H9 (cell line): Measurements from ENCODE around the gene TMEM141. TPM values are rescaled to one million over a fixed set of nuclear protein-coding genes. Genes with fewer than 3 reads are reported as not detected.

Experiments used
- DNase-seq: peaks from one replicate; pipeline ENCODE4 v3.0.0-alpha.2; 2017
- H2AFZ ChIP-seq: one replicate; pipeline ENCODE4 v1.6.1; 2013; ENCODE audit warnings: mild to moderate bottlenecking, low read length, control low read depth, moderate library complexity
- H2AK5ac ChIP-seq: 2 replicates; pipeline ENCODE4 v1.6.1; 2013; ENCODE audit warnings: low read length, control low read depth, mixed read lengths; ENCODE audit not compliant: insufficient read length
- H2BK120ac ChIP-seq: one replicate; pipeline ENCODE4 v1.6.1; 2013; ENCODE audit warnings: low read depth, mild to moderate bottlenecking, low read length, control low read depth, inconsistent platforms; ENCODE audit not compliant: poor library complexity, severe bottlenecking
- H2BK12ac ChIP-seq: 2 replicates; pipeline ENCODE4 v1.6.1; 2013; ENCODE audit warnings: low read length, control low read depth, mixed read lengths, low read depth; ENCODE audit not compliant: insufficient read length
- H2BK15ac ChIP-seq: 2 replicates; pipeline ENCODE4 v1.6.1; 2013; ENCODE audit warnings: low read depth, low read length, control low read depth
- H2BK20ac ChIP-seq: one replicate; pipeline ENCODE4 v1.6.1; 2013; ENCODE audit warnings: low read depth, mild to moderate bottlenecking, low read length, control low read depth, inconsistent platforms; ENCODE audit not compliant: poor library complexity, severe bottlenecking
- H2BK5ac ChIP-seq: 2 replicates; pipeline ENCODE4 v1.6.1; 2013; ENCODE audit warnings: low read length, control low read depth, mixed read lengths; ENCODE audit not compliant: insufficient read length
- H3K14ac ChIP-seq: 2 replicates; pipeline ENCODE4 v1.6.1; 2013; ENCODE audit warnings: low read length, control low read depth; ENCODE audit not compliant: insufficient read depth
- H3K18ac ChIP-seq: 2 replicates; pipeline ENCODE4 v1.6.1; 2013; ENCODE audit warnings: low read depth, mild to moderate bottlenecking, mixed read lengths, low read length, control low read depth; ENCODE audit not compliant: insufficient read length
- H3K23ac ChIP-seq: 2 replicates; pipeline ENCODE4 v1.6.1; 2013; ENCODE audit warnings: low read length, control low read depth, mixed read lengths, low read depth; ENCODE audit not compliant: insufficient read length
- H3K23me2 ChIP-seq: 2 replicates; pipeline ENCODE4 v1.6.1; 2013; ENCODE audit warnings: low read depth, mild to moderate bottlenecking, mixed read lengths, low read length, control low read depth; ENCODE audit not compliant: insufficient read length, poor library complexity, severe bottlenecking
- H3K27ac ChIP-seq: 2 replicates; pipeline ENCODE4 v1.5.1; 2013; ENCODE audit warnings: low read length, control low read depth, mixed read lengths, low read depth; ENCODE audit not compliant: insufficient read length
- H3K27me3 ChIP-seq: 2 replicates; pipeline ENCODE4 v1.6.1; 2013; ENCODE audit warnings: low read length, control low read depth, inconsistent platforms; ENCODE audit not compliant: insufficient read depth
- H3K4ac ChIP-seq: 2 replicates; pipeline ENCODE4 v1.6.1; 2013; ENCODE audit warnings: low read depth, mild to moderate bottlenecking, control low read depth, inconsistent platforms, low read length, moderate library complexity
- H3K4me1 ChIP-seq: 2 replicates; pipeline ENCODE4 v1.6.1; 2013; ENCODE audit warnings: low read length, control low read depth, inconsistent platforms; ENCODE audit not compliant: insufficient read depth
- H3K4me2 ChIP-seq: 2 replicates; pipeline ENCODE4 v1.6.1; 2013; ENCODE audit warnings: low read length, control low read depth, mixed read lengths; ENCODE audit not compliant: insufficient read length, insufficient read depth
- H3K56ac ChIP-seq: 2 replicates; pipeline ENCODE4 v1.6.1; 2013; ENCODE audit warnings: low read depth, mild to moderate bottlenecking, mixed read lengths, low read length, control low read depth; ENCODE audit not compliant: insufficient read length
- H3K79me1 ChIP-seq: 2 replicates; pipeline ENCODE4 v1.6.1; 2013; ENCODE audit warnings: low read depth, mild to moderate bottlenecking, moderate library complexity, low read length, control low read depth, inconsistent platforms; ENCODE audit not compliant: insufficient read depth, poor library complexity, severe bottlenecking
- H3K79me2 ChIP-seq: 2 replicates; pipeline ENCODE4 v1.6.1; 2013; ENCODE audit warnings: low read length, control low read depth, inconsistent platforms; ENCODE audit not compliant: insufficient read depth
- H3K9ac ChIP-seq: 2 replicates; pipeline ENCODE4 v1.6.1; 2013; ENCODE audit warnings: low read length, control low read depth, mixed read lengths; ENCODE audit not compliant: insufficient read length; ENCODE audit errors: extremely low read depth
- H3K9me3 ChIP-seq: one replicate; pipeline ENCODE4 v1.6.1; 2013; ENCODE audit warnings: low read depth, low read length, inconsistent platforms; ENCODE audit not compliant: control insufficient read depth
- H3T11ph ChIP-seq: one replicate; pipeline ENCODE4 v1.6.1; 2013; ENCODE audit warnings: mild to moderate bottlenecking, low read length, control low read depth, inconsistent platforms
- H4K20me1 ChIP-seq: one replicate; pipeline ENCODE4 v1.6.1; 2013; ENCODE audit not compliant: control insufficient read depth, insufficient read length, insufficient read depth
- H4K5ac ChIP-seq: 2 replicates; pipeline ENCODE4 v1.6.1; 2013; ENCODE audit warnings: low read depth, mild to moderate bottlenecking, mixed read lengths, low read length, control low read depth; ENCODE audit not compliant: insufficient read length
- H4K8ac ChIP-seq: replicated peaks from 2 replicates; pipeline ENCODE4 v1.6.1; 2013; ENCODE audit warnings: low read length, control low read depth, mixed read lengths, low read depth; ENCODE audit not compliant: insufficient read length
- H4K91ac ChIP-seq: 2 replicates; pipeline ENCODE4 v1.6.1; 2013; ENCODE audit warnings: low read depth, mild to moderate bottlenecking, moderate library complexity, mixed read lengths, low read length, control low read depth; ENCODE audit not compliant: insufficient read length
- H3K27ac Mint-ChIP-seq, 3 experiments: 2 replicates in 2 of 3; 3 replicates in 1 of 3; pipeline ENCODE4 v1.8.0; 2020 to 2021; ENCODE audit warnings: mixed read lengths in 3 of 3, mild to moderate bottlenecking in 1 of 3, moderate library complexity in 1 of 3
- H3K27me3 Mint-ChIP-seq: 2 replicates; pipeline ENCODE4 v1.8.0; 2021; ENCODE audit warnings: low read depth, mild to moderate bottlenecking, moderate library complexity, mixed read lengths
- H3K36me3 Mint-ChIP-seq, 3 experiments: 2 replicates in 2 of 3; 3 replicates in 1 of 3; pipeline ENCODE4 v1.8.0; 2020 to 2021; ENCODE audit warnings: low read depth in 3 of 3, mixed read lengths in 3 of 3; ENCODE audit not compliant: insufficient read depth in 1 of 3
- H3K4me1 Mint-ChIP-seq, 2 experiments: 2 replicates each; pipeline ENCODE4 v1.8.0; 2020; ENCODE audit warnings: mixed read lengths in 2 of 2
- H3K4me3 Mint-ChIP-seq, 2 experiments: 2 replicates in 1 of 2; 3 replicates in 1 of 2; pipeline ENCODE4 v1.8.0; 2020 to 2021; ENCODE audit warnings: mild to moderate bottlenecking in 2 of 2, mixed read lengths in 2 of 2, moderate library complexity in 1 of 2
- H3K9me3 Mint-ChIP-seq, 2 experiments: 2 replicates in 1 of 2; 3 replicates in 1 of 2; pipeline ENCODE4 v1.8.0; 2020; ENCODE audit warnings: mild to moderate bottlenecking in 2 of 2, mixed read lengths in 2 of 2, moderate library complexity in 1 of 2
- WGBS: extraction: QIAGEN DNeasy Blood & Tissue Kit; methylation state at CpG from one replicate; pipeline ENCODE4 v1.1.7; 2013; ENCODE audit warnings: missing lambda C conversion rate, low lambda C conversion rate, mixed read lengths; ENCODE audit not compliant: insufficient read length; ENCODE audit errors: extremely low coverage; 5-methylcytosine and 5-hydroxymethylcytosine counted together
- total RNA-seq: library from RNA; stranded (reverse); gene quantifications from 2 replicates; pipeline ENCODE4 v1.2.1, GENCODE V29; 2021
- TF ChIP-seq, protein P1 (sequence below): fragments of 200-600 bp; sonication (generic); conservative IDR thresholded peaks from 3 replicates; pipeline ENCODE4 v1.8.0; 2021; ENCODE audit warnings: antibody characterized with exemption, mild to moderate bottlenecking

Gene TMEM141
- total RNA-seq, 1 experiment from 2014 or later = 55.2 TPM

DNA sequence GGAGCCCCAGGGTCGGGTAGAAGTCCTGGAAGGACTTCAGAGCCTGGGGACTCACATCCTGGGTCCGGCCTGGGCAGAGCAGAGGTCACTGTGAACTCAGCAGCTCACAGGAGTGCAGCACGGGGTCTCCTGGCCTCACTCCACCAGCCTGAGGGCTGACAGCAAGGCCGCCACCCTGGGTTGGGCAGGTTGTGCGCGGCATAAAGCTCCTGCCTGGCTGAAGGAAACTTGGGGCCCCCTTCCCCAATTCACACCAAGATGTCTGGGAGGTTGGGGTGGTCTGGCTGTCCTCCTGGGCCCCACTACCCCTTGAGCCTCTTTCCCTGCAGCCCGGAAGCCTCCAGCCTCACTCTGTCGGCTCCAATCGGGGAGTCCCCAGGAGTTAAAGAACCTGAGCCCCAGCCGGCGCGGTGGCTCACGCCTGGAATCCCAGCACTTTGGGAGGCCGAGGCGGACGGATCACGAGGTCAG, 28.9 kb upstream of the TMEM141 start:
- peaks cover 0 to 5% of the 10 kb centered on the region in 2 experiments; a peak in 1 of 5 replicates for H3K9me3 Mint-ChIP-seq
- TF ChIP-seq, protein P1, sequence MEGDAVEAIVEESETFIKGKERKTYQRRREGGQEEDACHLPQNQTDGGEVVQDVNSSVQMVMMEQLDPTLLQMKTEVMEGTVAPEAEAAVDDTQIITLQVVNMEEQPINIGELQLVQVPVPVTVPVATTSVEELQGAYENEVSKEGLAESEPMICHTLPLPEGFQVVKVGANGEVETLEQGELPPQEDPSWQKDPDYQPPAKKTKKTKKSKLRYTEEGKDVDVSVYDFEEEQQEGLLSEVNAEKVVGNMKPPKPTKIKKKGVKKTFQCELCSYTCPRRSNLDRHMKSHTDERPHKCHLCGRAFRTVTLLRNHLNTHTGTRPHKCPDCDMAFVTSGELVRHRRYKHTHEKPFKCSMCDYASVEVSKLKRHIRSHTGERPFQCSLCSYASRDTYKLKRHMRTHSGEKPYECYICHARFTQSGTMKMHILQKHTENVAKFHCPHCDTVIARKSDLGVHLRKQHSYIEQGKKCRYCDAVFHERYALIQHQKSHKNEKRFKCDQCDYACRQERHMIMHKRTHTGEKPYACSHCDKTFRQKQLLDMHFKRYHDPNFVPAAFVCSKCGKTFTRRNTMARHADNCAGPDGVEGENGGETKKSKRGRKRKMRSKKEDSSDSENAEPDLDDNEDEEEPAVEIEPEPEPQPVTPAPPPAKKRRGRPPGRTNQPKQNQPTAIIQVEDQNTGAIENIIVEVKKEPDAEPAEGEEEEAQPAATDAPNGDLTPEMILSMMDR = no peak
- no peak overlapping the region for H3K14ac ChIP-seq
- no peak overlapping the region for H2BK12ac ChIP-seq
- H2BK120ac ChIP-seq = no peak overlapping the region
- H3K18ac ChIP-seq = no peak overlapping the region
- DNase-seq = peak; percentile 31
- H3K27ac Mint-ChIP-seq = no peak overlapping the region
- H3K4ac ChIP-seq = no peak overlapping the region
- no peak overlapping the region for H3K4me3 Mint-ChIP-seq
- no peak overlapping the region for H3K56ac ChIP-seq
- H2BK15ac ChIP-seq = no peak overlapping the region
- H3T11ph ChIP-seq = no peak overlapping the region
- no peak overlapping the region for H2AFZ ChIP-seq
- H3K79me2 ChIP-seq = no peaks in the 10 kb centered on the region
- no peak overlapping the region for H2BK20ac ChIP-seq
- H3K4me1 Mint-ChIP-seq = peaks cover 12 to 28% of the 10 kb centered on the region in 2 experiments; a peak in 3 of 4 replicates
- H3K27me3 Mint-ChIP-seq = peaks cover 9% of the 10 kb centered on the region
- H3K9me3 ChIP-seq = no peaks in the 10 kb centered on the region
- no peaks in the 10 kb centered on the region for H4K20me1 ChIP-seq
- H3K27ac ChIP-seq = no peak overlapping the region
- no peak overlapping the region for H3K9ac ChIP-seq
- WGBS = no CpG with 5 or more reads among the region's 17 CpGs
- H3K27me3 ChIP-seq = no peaks in the 10 kb centered on the region
- H3K4me2 ChIP-seq = no peak overlapping the region
- no peak overlapping the region for H4K8ac ChIP-seq
- H3K23me2 ChIP-seq = no peaks in the 10 kb centered on the region
- no peak overlapping the region for H2AK5ac ChIP-seq
- H4K5ac ChIP-seq = no peak overlapping the region
- H3K79me1 ChIP-seq = no peaks in the 10 kb centered on the region
- no peak overlapping the region for H4K91ac ChIP-seq
- no peak overlapping the region for H2BK5ac ChIP-seq
- H3K4me1 ChIP-seq = no peaks in the 10 kb centered on the region
- H3K36me3 Mint-ChIP-seq = no peaks in the 10 kb centered on the region
- H3K23ac ChIP-seq = no peak overlapping the region
